Measurements from ENCODE around the gene KCNIP4.

Gene KCNIP4

DNA sequence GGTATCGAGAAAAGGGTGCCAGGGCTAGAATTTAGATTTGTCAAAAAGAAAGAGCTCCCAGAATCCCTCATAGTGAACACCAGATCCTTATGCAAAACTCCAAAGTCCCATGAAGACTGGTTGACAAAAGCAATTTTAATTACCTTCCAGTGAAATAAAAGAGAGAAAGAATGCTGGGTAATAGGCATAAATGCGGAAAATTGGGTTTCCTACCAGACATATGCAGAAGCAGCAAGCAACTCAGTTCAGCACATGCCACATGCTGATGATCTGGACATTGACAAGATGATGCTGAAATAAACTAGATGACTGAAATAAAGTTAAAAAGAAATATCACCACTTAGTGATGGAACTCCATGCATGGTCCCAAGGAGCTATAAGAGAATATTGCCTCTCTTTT, 83.9 kb downstream of the KCNIP4 start:
- H3K4me3 ChIP-seq (ENCODE audit: low read depth, low read length): no peak overlapping the region
- no peak for DNase-seq (ENCODE audit: low read depth)
- TF ChIP-seq, protein P1, sequence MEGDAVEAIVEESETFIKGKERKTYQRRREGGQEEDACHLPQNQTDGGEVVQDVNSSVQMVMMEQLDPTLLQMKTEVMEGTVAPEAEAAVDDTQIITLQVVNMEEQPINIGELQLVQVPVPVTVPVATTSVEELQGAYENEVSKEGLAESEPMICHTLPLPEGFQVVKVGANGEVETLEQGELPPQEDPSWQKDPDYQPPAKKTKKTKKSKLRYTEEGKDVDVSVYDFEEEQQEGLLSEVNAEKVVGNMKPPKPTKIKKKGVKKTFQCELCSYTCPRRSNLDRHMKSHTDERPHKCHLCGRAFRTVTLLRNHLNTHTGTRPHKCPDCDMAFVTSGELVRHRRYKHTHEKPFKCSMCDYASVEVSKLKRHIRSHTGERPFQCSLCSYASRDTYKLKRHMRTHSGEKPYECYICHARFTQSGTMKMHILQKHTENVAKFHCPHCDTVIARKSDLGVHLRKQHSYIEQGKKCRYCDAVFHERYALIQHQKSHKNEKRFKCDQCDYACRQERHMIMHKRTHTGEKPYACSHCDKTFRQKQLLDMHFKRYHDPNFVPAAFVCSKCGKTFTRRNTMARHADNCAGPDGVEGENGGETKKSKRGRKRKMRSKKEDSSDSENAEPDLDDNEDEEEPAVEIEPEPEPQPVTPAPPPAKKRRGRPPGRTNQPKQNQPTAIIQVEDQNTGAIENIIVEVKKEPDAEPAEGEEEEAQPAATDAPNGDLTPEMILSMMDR (conservative IDR thresholded peaks at IDR 0.05; ENCODE audit: low read depth, low read length): no peak

DNA sequence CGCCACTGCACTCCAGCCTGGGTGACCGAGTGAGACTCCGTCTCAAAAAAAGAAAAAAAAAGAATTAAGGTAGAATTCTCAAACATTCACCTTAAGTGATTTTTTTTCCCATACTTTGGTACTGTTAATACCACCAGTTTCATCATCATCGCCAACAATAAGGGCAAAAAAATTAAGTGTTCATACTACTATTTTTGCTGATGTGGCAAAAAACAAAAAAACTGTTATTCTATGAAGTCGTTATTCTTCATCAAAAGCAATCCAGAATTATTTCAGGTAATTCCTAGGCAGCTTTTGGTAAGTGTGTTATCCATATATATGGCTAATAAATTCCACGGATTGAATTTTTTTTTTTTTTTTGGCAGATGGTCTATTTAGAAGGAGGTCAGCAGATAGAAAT, 85.7 kb downstream of the KCNIP4 start:
- no peak overlapping the region for H3K4me3 ChIP-seq (ENCODE audit: low read depth, low read length)
- no peak for DNase-seq (ENCODE audit: low read depth)
- TF ChIP-seq, protein P1 (conservative IDR thresholded peaks at IDR 0.05; ENCODE audit: low read depth, low read length): no peak

DNA sequence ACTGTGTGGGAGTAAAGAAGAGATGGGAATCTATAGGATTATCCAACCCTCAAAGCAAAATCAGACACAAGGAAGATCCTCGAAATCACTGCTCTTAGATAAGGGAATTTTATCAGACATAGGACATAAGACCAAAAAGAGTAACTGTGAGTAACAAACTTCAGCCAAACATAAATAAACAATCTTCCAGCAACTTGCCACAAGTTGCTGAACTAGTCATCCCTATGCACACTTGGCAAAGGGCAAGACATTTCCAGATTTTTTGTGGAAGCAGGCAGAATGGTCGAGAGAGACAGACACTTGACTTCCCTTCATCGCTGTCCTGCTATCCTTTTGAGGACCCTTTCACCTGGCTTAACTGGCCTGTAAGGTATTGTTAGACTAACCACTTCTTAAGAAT, 89.6 kb downstream of the KCNIP4 start:
- H3K4me3 ChIP-seq (ENCODE audit: low read depth, low read length): no peak overlapping the region
- peak; percentile 17 for DNase-seq (ENCODE audit: low read depth)
- TF ChIP-seq, protein P1 (conservative IDR thresholded peaks at IDR 0.05; ENCODE audit: low read depth, low read length): no peak

DNA sequence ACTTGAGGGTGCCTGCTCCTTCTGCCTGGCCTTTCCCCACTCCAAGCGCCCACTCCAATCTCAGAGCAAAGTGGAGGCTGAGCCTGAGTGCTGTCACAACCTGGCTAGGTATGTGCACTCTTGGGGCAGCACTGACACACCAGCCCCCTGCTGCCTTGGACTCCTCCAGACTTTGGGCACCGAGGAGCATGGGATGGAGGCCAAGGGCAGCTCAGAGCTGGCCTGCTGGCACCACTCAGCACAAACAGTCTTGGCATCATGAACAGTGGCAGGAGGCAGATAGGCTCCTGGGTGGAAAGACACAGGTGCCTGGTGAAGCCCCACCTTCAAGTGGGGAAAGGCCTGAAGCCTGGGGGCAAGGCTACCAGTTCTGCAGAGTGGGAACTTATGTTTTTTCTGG, 91.8 kb downstream of the KCNIP4 start:
- H3K4me3 ChIP-seq (ENCODE audit: low read depth, low read length): no peak overlapping the region
- TF ChIP-seq, protein P1 (conservative IDR thresholded peaks at IDR 0.05; ENCODE audit: low read depth, low read length): no peak
- no peak for DNase-seq (ENCODE audit: low read depth)

DNA sequence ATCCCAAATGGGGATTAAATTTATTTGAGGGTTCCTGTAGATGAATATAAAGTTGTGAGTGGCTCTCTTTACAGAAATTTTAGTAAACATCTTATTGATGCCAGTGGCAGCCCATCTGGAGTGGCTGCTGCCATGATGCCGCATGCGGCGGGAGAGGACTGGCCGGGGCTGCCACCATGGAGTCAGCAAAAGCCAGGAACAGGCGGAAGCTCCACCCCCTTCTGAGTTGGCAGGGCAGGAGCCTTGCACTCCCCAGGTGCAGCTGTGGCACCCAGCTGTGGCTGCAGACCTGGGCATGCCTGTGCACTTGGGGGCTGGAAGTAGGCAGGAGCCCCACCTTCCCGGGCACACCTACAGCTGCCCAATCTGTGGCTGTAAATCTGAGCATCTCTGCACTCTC, 92.3 kb downstream of the KCNIP4 start:
- no peak for DNase-seq (ENCODE audit: low read depth)
- no peak overlapping the region for H3K4me3 ChIP-seq (ENCODE audit: low read depth, low read length)
- TF ChIP-seq, protein P1 (conservative IDR thresholded peaks at IDR 0.05; ENCODE audit: low read depth, low read length): no peak

DNA sequence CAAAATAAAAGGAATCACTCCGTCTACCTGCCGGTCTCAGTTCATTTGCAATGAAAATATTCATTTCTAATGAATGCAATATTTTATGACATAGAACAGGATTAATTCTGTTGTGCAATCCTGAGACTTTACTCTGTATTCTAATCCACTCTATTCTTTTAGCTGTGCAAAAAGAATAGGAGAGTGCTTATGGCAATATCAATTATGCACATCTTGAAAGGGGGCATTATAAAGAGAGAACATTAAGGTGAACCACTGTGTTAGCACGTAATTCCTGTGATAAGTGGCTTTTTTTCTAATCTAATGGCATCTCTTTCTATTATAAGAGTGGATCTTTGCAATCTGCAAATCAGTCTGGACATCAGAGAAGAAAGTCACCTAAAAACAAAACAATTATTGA, 99.5 kb downstream of the KCNIP4 start:
- TF ChIP-seq, protein P1 (conservative IDR thresholded peaks at IDR 0.05; ENCODE audit: low read depth, low read length): no peak

DNA sequence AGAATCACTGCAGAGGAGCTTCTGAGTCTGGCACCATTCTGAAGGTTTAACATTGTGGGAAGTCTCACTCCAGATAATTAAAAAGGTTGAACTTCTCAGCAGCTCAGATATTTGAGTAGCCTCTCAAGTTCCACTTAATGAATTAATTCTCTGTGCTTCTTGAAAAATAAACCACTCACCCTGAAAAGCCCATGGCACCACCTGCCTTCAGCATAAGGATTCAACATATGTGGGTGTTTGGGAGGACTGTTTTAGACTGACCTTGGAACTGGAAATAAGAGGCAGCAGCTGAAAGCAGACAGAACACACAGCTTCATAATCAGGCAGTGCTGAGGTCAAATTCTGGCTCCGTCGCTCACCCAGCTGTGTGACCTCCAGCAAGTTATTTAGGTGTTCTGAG, 100.6 kb downstream of the KCNIP4 start:
- H3K4me3 ChIP-seq (ENCODE audit: low read depth, low read length): no peak overlapping the region
- peak; percentile 8 for DNase-seq (ENCODE audit: low read depth)
- TF ChIP-seq, protein P1 (conservative IDR thresholded peaks at IDR 0.05; ENCODE audit: low read depth, low read length): peak; percentile 4

More for the DNA sequence above, 99.5 kb downstream of the KCNIP4 start:
- H3K4me3 ChIP-seq (ENCODE audit: low read depth, low read length): no peak overlapping the region
- DNase-seq (ENCODE audit: low read depth): no peak

Data from choroid plexus epithelial cell (primary cell).